HG02610 (cell line): Measurements from ENCODE around the gene ESRRB.
"Not testable (repeated sequence)": the region's sequence is repeated elsewhere in the genome, so short reads cannot be mapped to it uniquely, and the experiment has no call there.

Experiments
- ATAC-seq: cut with Tn5 transposase; IDR thresholded peaks from one replicate; pipeline ENCODE4 v1.9.1; 2021; ENCODE audit warnings: mild to moderate bottlenecking, moderate library complexity; ENCODE audit not compliant: unreplicated experiment

ESRRB gene

DNA sequence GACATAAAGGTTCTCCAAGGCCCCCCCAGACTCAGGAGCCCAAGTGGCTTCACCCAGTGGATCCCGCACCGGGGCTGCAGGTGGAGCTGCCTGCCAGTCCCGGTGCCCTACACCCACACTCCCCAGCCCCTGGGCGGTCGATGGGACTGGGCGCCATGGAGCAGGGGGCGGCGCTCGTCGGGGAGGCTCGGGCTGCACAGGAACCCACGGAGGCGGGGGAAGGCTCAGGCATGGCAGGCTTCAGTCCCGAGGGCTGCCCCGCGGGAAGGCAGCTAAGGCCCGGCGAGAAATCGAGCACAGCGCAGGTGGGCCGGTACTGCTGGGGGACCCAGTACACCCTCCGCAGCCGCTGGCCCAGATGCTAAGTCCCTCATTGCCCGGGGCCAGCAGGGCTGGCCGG, 160.7 kb downstream of the ESRRB start:
- ATAC-seq = not testable (repeated sequence)

DNA sequence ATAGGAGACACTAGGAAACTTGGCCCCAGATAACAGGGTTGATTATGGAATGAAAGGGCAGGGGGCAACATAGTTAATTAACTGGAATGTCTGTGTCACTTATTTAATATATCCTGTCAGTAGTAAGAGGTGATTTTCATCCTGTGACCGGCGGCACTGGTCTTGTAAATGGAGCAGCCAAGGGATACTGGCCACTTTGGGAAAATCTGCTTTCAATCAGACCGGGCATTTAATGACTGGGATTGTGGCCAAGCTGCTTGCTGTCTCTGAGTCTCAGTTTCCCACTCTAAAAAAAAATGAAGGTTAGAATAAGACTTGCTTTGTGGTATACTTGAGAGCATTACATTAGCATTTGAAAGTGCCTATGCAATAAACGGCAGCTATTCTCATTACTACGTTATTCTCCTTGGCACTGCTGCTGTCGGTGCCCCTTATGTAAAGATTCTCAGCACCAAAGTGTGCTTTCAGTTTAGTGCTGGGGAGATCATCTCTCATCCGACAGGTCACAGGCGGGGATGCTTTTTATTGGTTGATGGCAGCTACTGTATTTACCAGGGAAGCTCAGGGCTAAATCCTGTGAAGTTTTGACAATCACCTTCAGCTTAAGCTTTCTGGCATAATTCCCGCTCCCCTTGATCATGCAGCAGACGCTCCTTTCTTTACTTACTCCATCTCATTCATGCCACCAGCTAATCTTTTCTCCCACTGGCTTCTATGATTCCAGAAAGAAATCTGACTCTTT, 162.1 kb downstream of the ESRRB start:
- ATAC-seq = no peak

DNA sequence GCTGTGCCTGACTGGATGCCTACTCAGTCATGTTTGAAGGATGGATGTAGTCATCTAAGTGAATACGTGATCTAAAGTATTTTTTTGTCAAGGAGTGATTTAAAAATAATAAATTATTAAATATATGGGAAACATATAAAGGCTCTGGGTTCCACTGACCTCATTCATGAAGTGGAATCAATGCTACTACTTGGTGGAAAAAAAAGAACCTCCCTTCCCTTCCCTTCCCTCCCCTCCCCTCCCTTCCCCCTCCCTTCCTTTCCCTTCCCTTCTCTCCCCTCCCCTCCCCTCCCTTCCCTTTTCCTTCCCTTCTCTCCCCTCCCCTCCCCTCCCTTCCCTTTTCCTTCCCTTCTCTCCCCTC, 162.7 kb downstream of the ESRRB start:
- ATAC-seq = no peak

DNA sequence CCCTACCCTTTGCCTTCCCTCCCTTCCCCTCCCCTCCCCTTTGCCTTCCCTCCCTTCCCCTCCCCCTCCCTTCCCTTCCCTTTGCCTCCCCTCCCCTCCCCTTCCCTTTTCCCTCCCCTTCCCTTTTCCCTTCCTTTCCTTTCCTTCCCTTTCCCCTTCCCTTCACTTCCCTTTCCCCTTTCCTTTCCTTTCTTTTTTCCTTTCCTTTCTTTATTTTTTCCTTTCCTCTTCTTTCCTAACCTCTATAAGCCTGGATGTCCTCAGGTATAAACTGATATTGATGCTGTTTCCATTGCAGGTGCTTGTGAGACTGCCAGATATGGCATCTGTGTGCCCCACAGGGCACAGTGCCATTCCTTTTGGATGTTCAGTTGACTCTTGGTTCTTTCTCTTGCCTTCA, 163.2 kb downstream of the ESRRB start:
- no peak for ATAC-seq

DNA sequence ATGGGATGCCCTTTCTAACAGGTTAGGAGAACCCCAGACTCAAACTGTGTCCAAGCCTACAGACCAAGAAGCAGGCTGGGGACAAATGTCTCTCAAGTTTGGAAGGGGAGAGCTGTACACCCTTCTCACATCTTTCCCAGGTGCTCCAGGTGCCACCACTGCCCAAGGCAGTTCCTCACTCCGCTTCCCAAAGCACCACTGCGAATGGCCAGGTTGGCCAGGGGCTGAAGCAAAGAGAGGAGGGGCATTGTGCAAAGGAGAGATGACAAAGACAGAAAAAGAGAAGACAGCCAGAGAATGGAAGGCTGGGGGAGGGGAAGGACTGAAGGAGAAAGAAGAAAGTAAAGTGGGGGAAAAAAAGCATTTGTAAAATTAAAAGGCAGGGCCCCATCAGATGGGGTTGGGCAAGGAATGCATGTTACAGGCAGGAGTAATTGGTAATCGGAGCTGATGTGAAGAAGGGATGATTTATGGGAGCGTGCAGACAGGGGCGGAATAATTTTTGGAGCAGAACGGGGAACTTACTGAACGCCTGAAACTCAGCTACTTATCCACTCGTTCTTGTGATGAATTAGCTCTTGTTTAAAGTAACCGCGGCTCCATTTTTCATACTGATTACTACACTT, 165.8 kb downstream of the ESRRB start:
- no peak for ATAC-seq

DNA sequence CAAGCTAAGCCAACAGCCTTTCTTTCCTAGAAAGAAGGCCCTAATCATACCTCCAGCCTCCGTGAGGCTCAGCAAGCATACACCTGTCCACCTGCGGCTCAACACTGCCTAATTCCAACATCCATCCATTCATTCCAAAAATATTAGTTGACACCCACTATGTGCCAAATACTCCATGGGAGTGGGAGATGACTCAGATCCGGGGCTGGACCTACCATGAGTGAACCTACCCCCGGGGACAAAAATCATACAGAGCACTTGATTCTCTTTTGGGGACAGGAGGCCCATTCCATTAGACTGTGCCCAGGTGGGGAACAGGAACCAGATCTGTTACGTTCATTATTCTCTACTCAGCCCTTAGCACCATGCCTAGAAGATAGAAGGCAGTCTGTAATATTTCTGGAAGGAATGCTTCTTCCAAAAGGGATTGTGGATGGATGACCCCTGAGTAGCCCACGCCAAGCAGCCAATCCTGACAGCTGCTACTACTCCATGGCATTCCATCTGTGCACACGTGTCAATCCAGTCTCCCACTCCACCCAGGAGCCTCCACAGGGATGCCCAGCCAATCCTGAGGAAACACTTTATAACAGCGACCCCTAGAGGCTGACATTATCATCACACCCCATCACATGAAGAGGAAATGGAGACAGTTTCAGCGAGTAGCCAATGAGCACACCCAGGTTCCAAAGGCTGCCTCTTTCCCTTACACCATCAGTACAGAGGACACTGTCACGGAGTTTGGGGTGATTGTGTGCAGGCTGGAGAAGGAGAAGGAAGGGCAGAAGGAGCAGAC, 170.7 kb downstream of the ESRRB start:
- no peak for ATAC-seq

DNA sequence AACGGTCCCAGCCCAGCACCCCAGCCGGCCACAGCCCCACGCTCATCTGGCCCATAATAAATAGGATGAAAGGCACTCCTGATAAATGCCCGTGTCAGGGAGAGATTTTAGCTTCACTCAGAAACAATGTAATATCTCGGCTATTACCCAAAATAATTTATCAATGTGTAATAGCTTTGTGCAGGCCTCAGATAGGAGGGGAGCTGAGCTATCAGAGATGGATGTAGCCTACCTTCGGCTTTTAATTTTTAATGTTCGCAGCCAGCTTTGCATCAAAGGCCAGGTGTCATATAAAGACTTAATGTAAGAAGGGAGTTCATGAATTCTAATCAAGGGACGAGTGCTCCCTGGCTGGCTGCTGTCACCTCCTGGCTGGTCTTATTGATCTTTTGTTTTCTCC, 171.9 kb downstream of the ESRRB start:
- no peak for ATAC-seq

DNA sequence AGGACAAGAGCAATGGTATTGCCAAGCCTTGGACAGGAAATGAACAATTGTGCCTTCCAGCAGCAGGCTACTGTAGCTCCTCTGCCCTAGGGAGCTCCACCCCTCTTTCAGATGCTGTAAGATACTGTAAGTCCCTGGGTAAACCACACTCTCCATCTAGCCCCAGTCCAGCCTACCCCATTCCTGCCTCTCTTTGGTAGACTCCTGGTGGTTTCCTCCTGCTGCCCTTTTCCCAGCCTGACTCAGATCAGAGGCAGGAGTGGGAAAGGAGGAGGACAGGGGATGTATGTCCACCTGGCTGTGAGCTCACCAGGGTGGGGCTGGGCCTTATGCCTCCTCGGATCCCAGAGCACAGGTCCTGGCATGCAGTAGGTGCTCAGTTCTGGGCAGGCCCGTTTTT, 174.6 kb downstream of the ESRRB start:
- no peak for ATAC-seq

DNA sequence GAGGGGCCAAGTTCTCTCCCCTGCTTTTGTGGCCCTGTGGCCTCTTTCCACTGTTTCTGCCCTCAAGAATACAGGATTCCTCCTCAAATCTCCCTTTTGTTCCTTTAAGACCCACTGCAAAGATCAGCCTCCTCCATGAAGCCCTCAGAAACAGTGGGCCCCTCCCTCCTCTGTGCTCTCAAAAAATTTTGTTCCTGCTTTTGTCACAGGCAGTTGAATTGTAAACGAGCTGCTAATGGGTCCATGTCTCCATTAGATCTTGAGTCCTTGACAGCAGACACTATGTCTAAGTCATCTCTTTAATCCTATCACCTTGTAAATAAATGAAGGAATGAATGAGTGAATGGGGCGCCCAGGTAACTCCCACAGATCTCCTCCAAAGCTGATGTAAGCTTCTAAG, 175.2 kb downstream of the ESRRB start:
- no peak for ATAC-seq
